CD14-positive monocyte (primary cell): ENCODE results near the gene TECPR2. TPM values are rescaled to one million over a fixed set of nuclear protein-coding genes. Genes with fewer than 3 reads are reported as not detected.
A peak's percentile ranks its signal among the peaks of the same experiment; 100 is the strongest.

Experiments
- DNase-seq, 3 donors: peaks; one replicate each; pipeline ENCODE4 v3.0.0-alpha.2; 2011 to 2022
- H2AFZ ChIP-seq: 2 replicates; pipeline ENCODE4 v1.6.0; 2012; ENCODE audit warnings: mild to moderate bottlenecking, low read depth, low read length, inconsistent platforms; ENCODE audit not compliant: insufficient read depth, poor library complexity, severe bottlenecking
- H3K27ac ChIP-seq, 2 donors: 1 replicate in 1 of 2; 2 replicates in 1 of 2; pipeline ENCODE4 v1.5.1; 2012 to 2013; ENCODE audit warnings: low read length in 2 of 2, control low read depth in 1 of 2, inconsistent platforms in 1 of 2, low read depth in 1 of 2, mild to moderate bottlenecking in 1 of 2
- H3K27me3 ChIP-seq, 2 donors: one replicate each; pipeline versions ENCODE4 v1.6.0 to v1.6.1; 2011 to 2013; ENCODE audit warnings: low read length in 2 of 2; ENCODE audit not compliant: control insufficient read depth in 2 of 2, insufficient read depth in 2 of 2
- H3K36me3 ChIP-seq, 2 donors: replicated peaks in 1 of 2; 1 replicate in 1 of 2; 2 replicates in 1 of 2; pipeline versions ENCODE4 v1.5.1 to v1.6.1; 2012 to 2013; ENCODE audit warnings: low read length in 2 of 2, control low read depth in 1 of 2, inconsistent platforms in 1 of 2, mild to moderate bottlenecking in 1 of 2; ENCODE audit not compliant: insufficient read depth in 2 of 2, control insufficient read depth in 1 of 2
- H3K4me1 ChIP-seq, 2 donors: 1 replicate in 1 of 2; 2 replicates in 1 of 2; pipeline versions ENCODE4 v1.5.1 to v1.6.1; 2012 to 2013; ENCODE audit warnings: low read length in 2 of 2, control low read depth in 1 of 2, inconsistent platforms in 1 of 2, mild to moderate bottlenecking in 1 of 2, moderate library complexity in 1 of 2; ENCODE audit not compliant: insufficient read depth in 2 of 2, control insufficient read depth in 1 of 2
- H3K4me2 ChIP-seq: replicated peaks from 2 replicates; pipeline ENCODE3; 2012; ENCODE audit warnings: low read length, moderate library complexity, mild to moderate bottlenecking; ENCODE audit not compliant: poor library complexity, severe bottlenecking; ENCODE audit errors: extremely low read depth
- H3K4me3 ChIP-seq, 3 experiments: fragments of 200-600 bp in 1 of 3; sonication (generic) in 1 of 3; replicated peaks in 1 of 3; 1 replicate in 2 of 3; 2 replicates in 1 of 3; pipeline ENCODE4 v1.5.1; 2011 to 2013; ENCODE audit warnings: low read length in 3 of 3, mild to moderate bottlenecking in 3 of 3, control low read depth in 2 of 3, low read depth in 2 of 3, inconsistent platforms in 1 of 3, moderate library complexity in 1 of 3
- H3K79me2 ChIP-seq: 2 replicates; pipeline ENCODE4 v1.6.0; 2012; ENCODE audit warnings: mild to moderate bottlenecking, control low read depth, inconsistent platforms, low read length, moderate library complexity; ENCODE audit not compliant: insufficient read depth
- H3K9ac ChIP-seq: 2 replicates; pipeline ENCODE4 v1.6.0; 2017; ENCODE audit warnings: low read length, mild to moderate bottlenecking; ENCODE audit not compliant: insufficient read depth, poor library complexity, severe bottlenecking
- H3K9me3 ChIP-seq, 2 donors: replicated peaks in 1 of 2; 1 replicate in 1 of 2; 2 replicates in 1 of 2; pipeline versions ENCODE4 v1.5.1 to v1.6.1; 2012 to 2013; ENCODE audit warnings: low read length in 2 of 2, control low read depth in 1 of 2; ENCODE audit not compliant: control insufficient read depth in 1 of 2, insufficient read depth in 1 of 2
- H4K20me1 ChIP-seq: 2 replicates; pipeline ENCODE4 v1.6.0; 2012; ENCODE audit warnings: mild to moderate bottlenecking, low read length, control low read depth, moderate library complexity; ENCODE audit not compliant: insufficient read depth
- H3K27ac Mint-ChIP-seq, 7 donors: one replicate each; pipeline ENCODE4 v1.8.0; 2020; ENCODE audit warnings: mild to moderate bottlenecking in 7 of 7, mixed read lengths in 7 of 7, moderate library complexity in 6 of 7, inconsistent platforms in 2 of 7
- H3K27me3 Mint-ChIP-seq, 3 donors: one replicate each; pipeline ENCODE4 v1.8.0; 2021 to 2022; ENCODE audit warnings: low read depth in 3 of 3, mild to moderate bottlenecking in 3 of 3, mixed read lengths in 3 of 3, moderate library complexity in 3 of 3, inconsistent platforms in 1 of 3
- H3K36me3 Mint-ChIP-seq, 2 donors: one replicate each; pipeline ENCODE4 v1.8.0; 2020; ENCODE audit warnings: mixed read lengths in 2 of 2, inconsistent platforms in 1 of 2, mild to moderate bottlenecking in 1 of 2
- H3K4me1 Mint-ChIP-seq: one replicate; pipeline ENCODE4 v1.8.0; 2020; ENCODE audit warnings: mild to moderate bottlenecking, mixed read lengths
- H3K4me3 Mint-ChIP-seq, 2 donors: one replicate each; pipeline ENCODE4 v1.8.0; 2020; ENCODE audit warnings: mild to moderate bottlenecking in 2 of 2, mixed read lengths in 2 of 2, moderate library complexity in 1 of 2
- H3K9me3 Mint-ChIP-seq, 7 donors: one replicate each; pipeline ENCODE4 v1.8.0; 2020 to 2022; ENCODE audit warnings: mixed read lengths in 7 of 7, mild to moderate bottlenecking in 6 of 7, moderate library complexity in 6 of 7, inconsistent platforms in 2 of 7
- CTCF ChIP-seq: fragments of 200-600 bp; IDR thresholded peaks from one replicate; pipeline ENCODE4 v1.8.0; 2022; ENCODE audit warnings: antibody characterized with exemption, mild to moderate bottlenecking
- WGBS: methylation state at CpG from one replicate; pipeline ENCODE4 v1.1.5; 2013; ENCODE audit warnings: missing lambda C conversion rate; ENCODE audit not compliant: insufficient coverage; 5-methylcytosine and 5-hydroxymethylcytosine counted together
- intact Hi-C, 2 donors: fragments of 100-400 bp; cut with micrococcal nuclease; formaldehyde crosslinking; loops; one replicate each; pipeline versions ENCODE4 v1.15.0 to v1.15.1; 2023
- polyA plus RNA-seq, 3 donors: library from polyadenylated mRNA; depleted of rRNA in 1 of 3; unstranded in 2 of 3; stranded (reverse) in 1 of 3; fragments of 300-500 nt in 2 of 3; fragments of >200 nt in 1 of 3; fragmentation: Illumina TruSeq in 2 of 3; gene quantifications; 1 replicate in 2 of 3; 2 replicates in 1 of 3; pipeline ENCODE4 v1.2.3, GENCODE V29; 2012 to 2021

TECPR2 gene
- polyA plus RNA-seq, 3 donors, result 2.8 to 10.4 (median 6.4) TPM

GRCh38 chr14:102457509-102457908 is 94.8 kb downstream of the TECPR2 start:
- intact Hi-C loops, result no loop called here
- WGBS, result no CpG with 5 or more reads among the region's 2 CpGs
- Histone ChIP-seq H3K79me2 (no peaks in the 10 kb centered on the region), H3K36me3 (peaks cover 42 to 77% of the 10 kb centered on the region in 2 donors), H3K4me3 (no peak overlapping the region), H3K27ac (no peak overlapping the region), H3K4me1 (no peaks in the 10 kb centered on the region), H3K4me2 (no peak overlapping the region), H3K9ac (no peak overlapping the region), H3K9me3 (no peaks in the 10 kb centered on the region), H3K27me3 (no peaks in the 10 kb centered on the region), H2AFZ (no peak overlapping the region), H4K20me1 (no peaks in the 10 kb centered on the region)
- Mint-ChIP-seq H3K9me3 (no peaks in the 10 kb centered on the region), H3K4me1 (no peaks in the 10 kb centered on the region), H3K27me3 (no peaks in the 10 kb centered on the region), H3K36me3 (peaks cover 55 to 83% of the 10 kb centered on the region in 2 donors), H3K4me3 (no peak overlapping the region), H3K27ac (no peak overlapping the region)
- no peak for TF ChIP-seq CTCF
- DNase-seq, result no peak

GRCh38 chr14:102461490-102462338 is 99.0 kb downstream of the TECPR2 start:
- DNase-seq, result no peak
- 45% methylated on average over 11 of the region's 14 CpGs for WGBS
- Mint-ChIP-seq H3K27me3 (no peaks in the 10 kb centered on the region), H3K9me3 (no peaks in the 10 kb centered on the region), H3K4me1 (no peaks in the 10 kb centered on the region), H3K4me3 (no peak overlapping the region), H3K36me3 (peaks cover 55 to 77% of the 10 kb centered on the region in 2 donors), H3K27ac (peak overlapping the region in 1 of 7 donors; percentile 47)
- no peak overlapping the region for H3K27ac ChIP-seq
- TF ChIP-seq CTCF, result no peak
- H3K4me1 ChIP-seq, result no peaks in the 10 kb centered on the region
- H3K9ac ChIP-seq, result no peak overlapping the region
- no peak overlapping the region for H3K4me2 ChIP-seq
- no peaks in the 10 kb centered on the region for H4K20me1 ChIP-seq
- H3K79me2 ChIP-seq, result no peaks in the 10 kb centered on the region
- H3K4me3 ChIP-seq, result no peak overlapping the region
- no peaks in the 10 kb centered on the region for H3K27me3 ChIP-seq
- no peaks in the 10 kb centered on the region for H3K9me3 ChIP-seq
- intact Hi-C loops, result no loop called here
- H3K36me3 ChIP-seq, result peaks cover 36 to 73% of the 10 kb centered on the region in 2 donors
- H2AFZ ChIP-seq, result no peak overlapping the region
